Testis (tissue), 2 donors: ENCODE measurements around the gene TBC1D22A.

ENCODE experiments used
- POLR2A ChIP-seq: fragments of 450-650 bp; IDR thresholded peaks from one replicate; pipeline ENCODE4 v1.6.1; 2017; ENCODE audit warnings: antibody characterized with exemption, mild to moderate bottlenecking, moderate library complexity
- TF ChIP-seq, protein P1 (sequence below), 3 experiments: fragments of 450-650 bp in 2 of 3; fragments of 200-600 bp in 1 of 3; sonication (generic) in 1 of 3; IDR thresholded peaks; one replicate each; pipeline ENCODE4 v1.5.1; 2016 to 2019; ENCODE audit warnings: antibody characterized with exemption in 3 of 3, mild to moderate bottlenecking in 2 of 3, moderate library complexity in 1 of 3

DNA sequence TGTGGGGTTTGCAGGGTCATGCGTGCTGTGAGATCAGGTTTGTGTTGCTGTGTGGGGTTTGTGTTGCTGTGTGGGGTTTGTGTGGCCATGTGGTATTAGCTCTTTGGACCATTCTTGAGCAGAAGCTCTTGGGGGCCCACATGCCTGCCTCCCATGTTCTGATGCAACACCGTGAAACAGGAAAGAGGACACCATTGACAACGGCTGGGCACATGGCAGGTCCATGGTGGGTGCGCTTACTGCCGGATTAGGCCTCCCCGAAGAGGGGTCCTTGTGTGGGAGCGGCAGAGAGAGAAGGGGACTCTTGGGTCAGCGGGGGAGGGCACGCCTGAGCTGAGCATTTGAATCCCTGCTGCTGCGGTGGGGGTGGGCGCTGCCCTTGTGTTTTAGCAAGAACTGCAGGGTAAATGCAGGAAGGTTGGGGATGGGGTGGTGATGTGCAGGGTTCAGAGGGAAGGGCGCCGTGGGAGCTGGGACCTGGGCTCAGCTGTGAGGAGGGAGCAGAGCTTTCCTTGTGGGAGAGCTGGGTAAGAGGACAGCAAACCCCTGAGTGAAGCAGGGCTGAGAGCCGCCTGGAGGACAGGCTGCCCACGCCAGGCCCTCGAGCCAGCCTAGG is 361.5 kb downstream of the TBC1D22A start:
- TF ChIP-seq, protein P1, sequence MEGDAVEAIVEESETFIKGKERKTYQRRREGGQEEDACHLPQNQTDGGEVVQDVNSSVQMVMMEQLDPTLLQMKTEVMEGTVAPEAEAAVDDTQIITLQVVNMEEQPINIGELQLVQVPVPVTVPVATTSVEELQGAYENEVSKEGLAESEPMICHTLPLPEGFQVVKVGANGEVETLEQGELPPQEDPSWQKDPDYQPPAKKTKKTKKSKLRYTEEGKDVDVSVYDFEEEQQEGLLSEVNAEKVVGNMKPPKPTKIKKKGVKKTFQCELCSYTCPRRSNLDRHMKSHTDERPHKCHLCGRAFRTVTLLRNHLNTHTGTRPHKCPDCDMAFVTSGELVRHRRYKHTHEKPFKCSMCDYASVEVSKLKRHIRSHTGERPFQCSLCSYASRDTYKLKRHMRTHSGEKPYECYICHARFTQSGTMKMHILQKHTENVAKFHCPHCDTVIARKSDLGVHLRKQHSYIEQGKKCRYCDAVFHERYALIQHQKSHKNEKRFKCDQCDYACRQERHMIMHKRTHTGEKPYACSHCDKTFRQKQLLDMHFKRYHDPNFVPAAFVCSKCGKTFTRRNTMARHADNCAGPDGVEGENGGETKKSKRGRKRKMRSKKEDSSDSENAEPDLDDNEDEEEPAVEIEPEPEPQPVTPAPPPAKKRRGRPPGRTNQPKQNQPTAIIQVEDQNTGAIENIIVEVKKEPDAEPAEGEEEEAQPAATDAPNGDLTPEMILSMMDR (IDR thresholded peaks at IDR 0.05) = no peak
- TF ChIP-seq POLR2A = no peak
